Right lobe of liver (tissue), 4 donors: ENCODE data around the gene NARS2.

Experiments used
- CTCF ChIP-seq, 4 donors: fragments of 200-600 bp in 3 of 4; fragments of 450-650 bp in 1 of 4; IDR thresholded peaks; one replicate each; pipeline versions ENCODE4 v1.5.1 to v1.8.0; 2016 to 2022; ENCODE audit warnings: antibody characterized with exemption in 4 of 4, mild to moderate bottlenecking in 2 of 4
- POLR2A ChIP-seq: fragments of 450-650 bp; IDR thresholded peaks from one replicate; pipeline ENCODE4 v1.6.1; 2017; ENCODE audit warnings: antibody characterized with exemption, mild to moderate bottlenecking
- donor health status: DM: no; HTN: no; CAD: no.
- donor health status: DM: no; HTN: no; CAD: no.
- donor health status: DM: no; HTN: yes; CAD: no.

DNA sequence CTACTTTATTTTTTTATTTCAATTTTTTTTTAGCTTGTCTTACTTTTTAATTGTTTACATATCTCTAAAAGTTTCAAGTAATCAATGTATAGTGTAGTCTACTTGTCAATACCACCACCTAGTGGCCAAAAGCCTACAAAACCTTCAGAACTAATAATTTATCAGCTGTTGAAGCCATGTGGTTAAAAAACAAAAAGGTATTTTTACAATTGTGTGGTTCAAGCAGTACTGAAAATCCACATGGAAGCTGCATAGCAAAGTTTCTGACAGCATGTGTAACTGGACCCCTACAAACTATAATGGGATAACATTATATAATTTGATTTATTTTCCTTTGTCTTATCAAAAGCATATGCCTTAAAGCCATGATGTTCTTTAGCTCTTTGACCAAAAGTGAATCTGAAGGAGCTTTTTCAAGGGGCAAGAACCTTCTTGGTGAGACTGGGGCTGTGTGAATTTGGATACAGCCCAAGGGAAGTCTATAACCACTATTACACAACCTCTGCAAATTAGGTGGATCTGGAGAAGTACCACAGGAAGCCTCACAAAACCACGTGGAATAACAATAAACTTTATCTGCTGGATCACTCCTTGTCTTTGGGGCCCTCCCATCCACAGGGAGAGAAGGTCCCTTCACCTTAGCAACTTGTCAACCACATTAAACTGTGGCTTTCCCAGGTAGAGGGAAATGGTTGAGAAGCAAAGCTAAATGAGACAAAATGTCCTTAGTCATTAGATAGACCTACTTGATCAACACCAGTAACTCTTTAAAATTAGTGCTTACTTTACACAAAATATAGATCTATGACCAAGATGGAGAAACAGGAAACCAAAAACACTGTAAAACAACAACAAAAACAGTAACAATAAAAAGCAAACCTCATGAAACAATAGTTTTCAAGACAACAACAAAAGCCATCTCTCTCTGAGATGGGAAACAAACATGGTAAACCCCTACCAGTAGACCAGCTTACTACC, 9.9 kb downstream of the NARS2 start:
- TF ChIP-seq CTCF (IDR thresholded peaks at IDR 0.05) (peak; percentile 73 to 83 (median 76)), POLR2A (no peak)
